Measurements from ENCODE around the gene AMOTL1. TPM values are rescaled to one million over a fixed set of nuclear protein-coding genes. Genes with fewer than 3 reads are reported as not detected.

Gene AMOTL1
- total RNA-seq, 1 donor from 2014 or later = 57.2 TPM

- no peak for ATAC-seq
- H3K27ac ChIP-seq = no peak overlapping the region
- no peak for TF ChIP-seq CTCF (IDR thresholded peaks at IDR 0.05)
- H3K9me3 ChIP-seq = no peaks in the 10 kb centered on the region
- intact Hi-C loops (cut with DNase I) = no loop called here
- H3K4me1 ChIP-seq = peaks cover 61% of the 10 kb centered on the region
- H3K27me3 ChIP-seq (ENCODE audit: low read depth) = no peaks in the 10 kb centered on the region
- DNase-seq = no peak
- no peaks in the 10 kb centered on the region for H3K36me3 ChIP-seq
- H3K4me3 ChIP-seq = no peak overlapping the region
These were observed 5.7 kb downstream of the AMOTL1 start for GRCh38 chr11:94773842-94774241.

GRCh38 chr11:94774345-94774744 lies 6.2 kb downstream of the AMOTL1 start:
- intact Hi-C loops (cut with DNase I) = no loop called here
- ATAC-seq = no peak

GRCh38 chr11:94775567-94776327 lies 7.6 kb downstream of the AMOTL1 start:
- intact Hi-C loops (cut with DNase I) = no loop called here
- H3K4me1 ChIP-seq = peaks cover 63% of the 10 kb centered on the region
- no peaks in the 10 kb centered on the region for H3K36me3 ChIP-seq
- H3K9me3 ChIP-seq = no peaks in the 10 kb centered on the region
- H3K4me3 ChIP-seq = no peak overlapping the region
- no peak for DNase-seq
- TF ChIP-seq CTCF (IDR thresholded peaks at IDR 0.05) = no peak
- no peaks in the 10 kb centered on the region for H3K27me3 ChIP-seq (ENCODE audit: low read depth)
- ATAC-seq = no peak
- no peak overlapping the region for H3K27ac ChIP-seq

More at GRCh38 chr11:94774345-94774744, 6.2 kb downstream of the AMOTL1 start:
- H3K4me3 ChIP-seq = no peak overlapping the region
- peaks cover 63% of the 10 kb centered on the region for H3K4me1 ChIP-seq
- H3K27me3 ChIP-seq (ENCODE audit: low read depth) = no peaks in the 10 kb centered on the region
- no peaks in the 10 kb centered on the region for H3K36me3 ChIP-seq
- TF ChIP-seq CTCF (IDR thresholded peaks at IDR 0.05) = no peak
- H3K27ac ChIP-seq = no peak overlapping the region
- H3K9me3 ChIP-seq = no peaks in the 10 kb centered on the region
- DNase-seq = no peak

- Histone ChIP-seq H3K27ac (no peak overlapping the region), H3K4me1 (peaks cover 65% of the 10 kb centered on the region), H3K27me3 (ENCODE audit: low read depth) (no peaks in the 10 kb centered on the region), H3K9me3 (no peaks in the 10 kb centered on the region), H3K36me3 (no peaks in the 10 kb centered on the region), H3K4me3 (no peak overlapping the region)
- no peak for TF ChIP-seq CTCF (IDR thresholded peaks at IDR 0.05)
- ATAC-seq (peak; percentile 47 to 54), DNase-seq (peak; percentile 45)
- intact Hi-C loops (cut with DNase I) = no loop called here
These were observed 8.5 kb downstream of the AMOTL1 start for GRCh38 chr11:94776351-94777321.

GRCh38 chr11:94780432-94780831 lies 12.3 kb downstream of the AMOTL1 start:
- Histone ChIP-seq H3K27ac (peak overlapping the region; percentile 26), H3K4me3 (peak overlapping the region; percentile 22), H3K36me3 (no peaks in the 10 kb centered on the region), H3K4me1 (peaks cover 79% of the 10 kb centered on the region), H3K9me3 (no peaks in the 10 kb centered on the region), H3K27me3 (ENCODE audit: low read depth) (no peaks in the 10 kb centered on the region)
- no peak for DNase-seq
- intact Hi-C loops (cut with DNase I) = no loop called here
- ATAC-seq = no peak
- no peak for TF ChIP-seq CTCF (IDR thresholded peaks at IDR 0.05)

All from lower lobe of right lung (tissue), 2 donors.